A549 treated with dexamethasone at 1 μM for 4 hours (cell line): Measurements from ENCODE around the gene LRSAM1. TPM values are rescaled to one million over a fixed set of nuclear protein-coding genes. Genes with fewer than 3 reads are reported as not detected.

Source experiments
- total RNA-seq: library from RNA; stranded (reverse); fragments of 200-300 nt; extraction: Qiagen RNA extraction; gene quantifications from 5 replicates; pipeline ENCODE4 v1.2.3, GENCODE V29; 2022

The LRSAM1 gene
- 7.3 to 10.0 TPM (median 9.5 TPM) in 5 replicates for total RNA-seq

DNA sequence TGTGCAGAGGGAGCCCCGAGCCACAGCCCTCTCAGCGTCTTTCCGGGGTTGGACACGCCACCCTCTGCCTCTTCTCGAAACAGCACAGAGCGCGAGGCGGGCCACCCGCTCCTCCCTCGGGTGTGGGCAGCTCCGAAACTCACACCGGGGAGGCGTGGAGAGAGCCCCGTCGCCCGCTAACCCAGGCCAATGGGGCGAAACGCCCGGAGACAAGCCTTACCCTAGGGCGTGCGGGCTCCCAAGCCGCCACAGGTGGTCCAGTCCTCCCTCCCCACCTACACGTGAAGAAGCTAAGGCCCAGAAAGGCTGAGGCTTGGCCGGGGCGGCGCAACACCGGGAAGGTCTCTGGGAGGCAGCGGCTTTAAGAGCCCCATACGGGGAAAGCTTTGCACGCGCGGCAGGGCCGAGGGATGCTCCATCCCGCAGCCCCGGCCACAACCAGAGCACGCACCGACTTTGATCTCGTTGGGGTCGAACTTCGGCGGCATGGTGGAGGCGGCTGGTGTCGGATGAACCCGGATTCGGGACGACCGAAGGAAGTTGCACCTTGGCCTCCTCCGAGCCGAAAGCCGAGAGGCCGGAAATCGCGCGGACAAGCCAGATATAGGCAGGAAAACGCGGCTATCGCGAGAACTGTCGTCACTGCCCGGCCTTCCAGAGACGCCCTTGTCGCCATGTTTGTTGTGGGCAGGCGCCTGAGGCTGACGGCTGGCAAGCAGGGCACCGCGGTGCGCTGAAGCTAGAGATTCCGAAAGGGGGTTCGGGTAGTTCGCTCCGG is at the start of gene LRSAM1, which contains the start of gene RPL12:
Gene LRSAM1 (plus strand): TSS at position 681 of the 778 bp plus-strand sequence. CDS start 3,018 bp downstream, outside the sequence.
Gene RPL12 (minus strand): TSS at position 577 of the 778 bp plus-strand sequence. CDS start 89 bp downstream, at position 488.

GRCh38 chr9:127423934-127424675 is 27.2 kb upstream of the LRSAM1 start, which contains the start of gene ZNF79:
Gene ZNF79, plus strand, starts transcription at chr9:127424382. Its CDS starts 406 bp downstream, at chr9:127424788.

Other genes starting within 250 kb of the LRSAM1 start
- 2.0 to 3.3 TPM (median 3.2 TPM) in 5 replicates for gene GARNL3, start 186.7 kb upstream of the LRSAM1 start, total RNA-seq
- gene SLC2A8, start 54.3 kb upstream of the LRSAM1 start, total RNA-seq, result 9.6 to 14.1 TPM (median 12.9 TPM) in 5 replicates
- 5.6 to 6.9 TPM (median 6.3 TPM) in 5 replicates for gene ZNF79, start 27.1 kb upstream of the LRSAM1 start, total RNA-seq
- gene RPL12, start 104 bp upstream of the LRSAM1 start, total RNA-seq, result 2,736 to 3,119 TPM (median 2,871 TPM) in 5 replicates
- 13.6 to 19.7 TPM (median 18.6 TPM) in 5 replicates for gene STXBP1, start 160.8 kb downstream of the LRSAM1 start, total RNA-seq